Neural progenitor cell (in vitro differentiated cells): ENCODE data around the gene DNPEP. TPM values are rescaled to one million over a fixed set of nuclear protein-coding genes. Genes with fewer than 3 reads are reported as not detected.

Experiments
- DNase-seq: peaks from one replicate; pipeline ENCODE4 v3.0.0-alpha.2; 2016; ENCODE audit warnings: low spot score
- H2AFZ ChIP-seq: fragments of 200-600 bp; sonication (generic); replicated peaks from 2 replicates; pipeline ENCODE4 v1.6.1; 2016; ENCODE audit warnings: antibody characterized with exemption
- H3F3A ChIP-seq: fragments of 200-600 bp; sonication (generic); 2 replicates; pipeline ENCODE4 v1.6.1; 2016; ENCODE audit warnings: antibody characterized with exemption, low read depth
- H3K27ac ChIP-seq: fragments of 200-600 bp; sonication (generic); 2 replicates; pipeline ENCODE4 v1.5.1; 2016; ENCODE audit warnings: mild to moderate bottlenecking
- H3K27me3 ChIP-seq: fragments of 200-600 bp; sonication (generic); 2 replicates; pipeline ENCODE4 v1.6.1; 2016; ENCODE audit warnings: mild to moderate bottlenecking, moderate library complexity
- H3K36me3 ChIP-seq: fragments of 200-600 bp; sonication (generic); 2 replicates; pipeline ENCODE4 v1.5.1; 2016
- H3K4me1 ChIP-seq: fragments of 200-600 bp; sonication (generic); 2 replicates; pipeline ENCODE4 v1.6.1; 2016; ENCODE audit warnings: mixed run types
- H3K4me2 ChIP-seq: fragments of 200-600 bp; sonication (generic); 2 replicates; pipeline ENCODE4 v1.6.1; 2016
- H3K4me3 ChIP-seq: fragments of 200-600 bp; sonication (generic); 2 replicates; pipeline ENCODE4 v1.5.1; 2016
- H3K79me2 ChIP-seq: fragments of 200-600 bp; sonication (generic); 2 replicates; pipeline ENCODE4 v1.6.1; 2016; ENCODE audit warnings: low read depth
- H3K9ac ChIP-seq: fragments of 200-600 bp; sonication (generic); 2 replicates; pipeline ENCODE4 v1.6.1; 2016
- H3K9me3 ChIP-seq: fragments of 200-600 bp; sonication (generic); 2 replicates; pipeline ENCODE4 v1.5.1; 2016; ENCODE audit warnings: low read depth
- H4K20me1 ChIP-seq: fragments of 200-600 bp; sonication (generic); 2 replicates; pipeline ENCODE4 v1.6.1; 2016; ENCODE audit warnings: low read depth
- H3K27ac Mint-ChIP-seq: 3 replicates; pipeline ENCODE4 v1.8.0; 2021; ENCODE audit warnings: mixed read lengths
- H3K27me3 Mint-ChIP-seq: 2 replicates; pipeline ENCODE4 v1.8.0; 2022; ENCODE audit warnings: low read depth, mild to moderate bottlenecking, inconsistent platforms, moderate library complexity, mixed read lengths; ENCODE audit not compliant: insufficient read depth
- H3K36me3 Mint-ChIP-seq: 3 replicates; pipeline ENCODE4 v1.8.0; 2021; ENCODE audit warnings: mixed read lengths
- H3K4me1 Mint-ChIP-seq: 3 replicates; pipeline ENCODE4 v1.8.0; 2021; ENCODE audit warnings: mixed read lengths
- H3K4me3 Mint-ChIP-seq: 3 replicates; pipeline ENCODE4 v1.8.0; 2021; ENCODE audit warnings: mild to moderate bottlenecking, moderate library complexity, mixed read lengths
- H3K9me3 Mint-ChIP-seq: 3 replicates; pipeline ENCODE4 v1.8.0; 2020; ENCODE audit warnings: mixed read lengths
- EZH2 ChIP-seq: fragments of 200-600 bp; sonication (generic); IDR thresholded peaks from 2 replicates; pipeline ENCODE4 v1.6.1; 2017; ENCODE audit warnings: antibody characterized with exemption, mild to moderate bottlenecking, moderate library complexity
- EZH2phosphoT487 ChIP-seq: fragments of 200-600 bp; sonication (generic); IDR thresholded peaks from 2 replicates; pipeline ENCODE4 v1.6.1; 2017; ENCODE audit warnings: antibody characterized with exemption
- total RNA-seq: library from RNA; depleted of rRNA; stranded (reverse); fragments of >200 nt; gene quantifications from 2 replicates; pipeline ENCODE4 v1.2.3, GENCODE V29; 2015; ENCODE audit warnings: low replicate concordance
- TF ChIP-seq, protein P1 (sequence below): fragments of 200-600 bp; sonication (generic); IDR thresholded peaks from 2 replicates; pipeline ENCODE4 v1.5.1; 2017; ENCODE audit warnings: antibody characterized with exemption, mild to moderate bottlenecking

The DNPEP gene
- total RNA-seq, 1 donor from 2014 or later, result 120 TPM

GRCh38 chr2:219368690-219369191, 19.0 kb downstream of the DNPEP start:
- H3K9me3 ChIP-seq, result no peaks in the 10 kb centered on the region
- no peak for DNase-seq
- no peaks in the 10 kb centered on the region for H4K20me1 ChIP-seq
- H3K9me3 Mint-ChIP-seq, result no peaks in the 10 kb centered on the region
- no peaks in the 10 kb centered on the region for H3K36me3 ChIP-seq
- H3K4me1 Mint-ChIP-seq, result peaks cover 6% of the 10 kb centered on the region
- no peak overlapping the region for H3K9ac ChIP-seq
- H3K27ac ChIP-seq, result no peak overlapping the region
- no peak overlapping the region for H3K4me3 Mint-ChIP-seq
- H3K27me3 ChIP-seq, result no peaks in the 10 kb centered on the region
- H2AFZ ChIP-seq, result no peak overlapping the region
- H3K4me3 ChIP-seq, result no peak overlapping the region
- H3K4me1 ChIP-seq, result no peaks in the 10 kb centered on the region
- H3K27me3 Mint-ChIP-seq, result no peaks in the 10 kb centered on the region
- no peak for TF ChIP-seq EZH2
- TF ChIP-seq EZH2phosphoT487, result no peak
- TF ChIP-seq, protein P1, sequence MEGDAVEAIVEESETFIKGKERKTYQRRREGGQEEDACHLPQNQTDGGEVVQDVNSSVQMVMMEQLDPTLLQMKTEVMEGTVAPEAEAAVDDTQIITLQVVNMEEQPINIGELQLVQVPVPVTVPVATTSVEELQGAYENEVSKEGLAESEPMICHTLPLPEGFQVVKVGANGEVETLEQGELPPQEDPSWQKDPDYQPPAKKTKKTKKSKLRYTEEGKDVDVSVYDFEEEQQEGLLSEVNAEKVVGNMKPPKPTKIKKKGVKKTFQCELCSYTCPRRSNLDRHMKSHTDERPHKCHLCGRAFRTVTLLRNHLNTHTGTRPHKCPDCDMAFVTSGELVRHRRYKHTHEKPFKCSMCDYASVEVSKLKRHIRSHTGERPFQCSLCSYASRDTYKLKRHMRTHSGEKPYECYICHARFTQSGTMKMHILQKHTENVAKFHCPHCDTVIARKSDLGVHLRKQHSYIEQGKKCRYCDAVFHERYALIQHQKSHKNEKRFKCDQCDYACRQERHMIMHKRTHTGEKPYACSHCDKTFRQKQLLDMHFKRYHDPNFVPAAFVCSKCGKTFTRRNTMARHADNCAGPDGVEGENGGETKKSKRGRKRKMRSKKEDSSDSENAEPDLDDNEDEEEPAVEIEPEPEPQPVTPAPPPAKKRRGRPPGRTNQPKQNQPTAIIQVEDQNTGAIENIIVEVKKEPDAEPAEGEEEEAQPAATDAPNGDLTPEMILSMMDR, result no peak
- no peak overlapping the region for H3K27ac Mint-ChIP-seq
- H3K4me2 ChIP-seq, result no peak overlapping the region
- peaks cover 5% of the 10 kb centered on the region for H3K36me3 Mint-ChIP-seq
- H3K79me2 ChIP-seq, result no peaks in the 10 kb centered on the region
- H3F3A ChIP-seq, result no peaks in the 10 kb centered on the region

DNA sequence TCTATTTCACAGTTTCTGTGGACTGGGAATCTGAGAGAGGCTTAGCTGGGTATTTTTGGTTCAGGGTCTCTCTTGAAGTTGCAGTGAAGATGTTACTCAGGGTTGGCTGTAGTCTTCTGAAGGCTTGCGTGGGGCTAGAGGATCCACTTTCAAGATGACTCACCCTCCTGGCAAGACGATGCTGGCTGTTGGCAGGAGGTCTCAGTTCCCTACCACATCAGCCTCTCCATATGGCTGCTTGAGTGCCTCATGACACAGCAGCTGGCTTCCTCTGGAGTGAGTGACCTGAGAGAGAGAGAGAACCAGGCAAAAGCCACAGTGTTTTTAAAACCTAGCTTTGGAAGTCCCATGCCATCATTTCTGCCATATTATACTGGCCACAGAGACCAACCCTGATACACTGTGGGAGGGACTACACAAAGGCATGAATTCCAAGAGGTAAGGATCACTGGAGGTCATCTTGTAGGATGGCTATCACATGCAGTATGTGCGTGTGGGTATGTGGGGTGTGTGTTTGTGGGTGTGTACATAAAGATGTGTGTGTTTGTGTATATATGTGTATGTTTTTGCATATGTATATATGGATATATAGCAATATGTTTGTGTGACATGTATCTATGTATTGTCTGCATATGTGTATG, 25.1 kb downstream of the DNPEP start:
- no peak for TF ChIP-seq EZH2
- TF ChIP-seq, protein P1, result no peak
- TF ChIP-seq EZH2phosphoT487, result no peak
- Histone ChIP-seq H3F3A (no peaks in the 10 kb centered on the region), H3K4me2 (no peak overlapping the region), H3K27ac (no peak overlapping the region), H3K4me3 (no peak overlapping the region), H2AFZ (no peak overlapping the region), H3K9me3 (no peaks in the 10 kb centered on the region), H3K9ac (no peak overlapping the region), H3K36me3 (no peaks in the 10 kb centered on the region), H3K4me1 (peaks cover 8% of the 10 kb centered on the region), H4K20me1 (no peaks in the 10 kb centered on the region), H3K79me2 (no peaks in the 10 kb centered on the region), H3K27me3 (peaks cover 49% of the 10 kb centered on the region)
- Mint-ChIP-seq H3K4me1 (peaks cover 2% of the 10 kb centered on the region), H3K27ac (no peak overlapping the region), H3K36me3 (no peaks in the 10 kb centered on the region), H3K4me3 (no peak overlapping the region), H3K9me3 (no peaks in the 10 kb centered on the region), H3K27me3 (peaks cover 32% of the 10 kb centered on the region)
- DNase-seq, result no peak

DNA sequence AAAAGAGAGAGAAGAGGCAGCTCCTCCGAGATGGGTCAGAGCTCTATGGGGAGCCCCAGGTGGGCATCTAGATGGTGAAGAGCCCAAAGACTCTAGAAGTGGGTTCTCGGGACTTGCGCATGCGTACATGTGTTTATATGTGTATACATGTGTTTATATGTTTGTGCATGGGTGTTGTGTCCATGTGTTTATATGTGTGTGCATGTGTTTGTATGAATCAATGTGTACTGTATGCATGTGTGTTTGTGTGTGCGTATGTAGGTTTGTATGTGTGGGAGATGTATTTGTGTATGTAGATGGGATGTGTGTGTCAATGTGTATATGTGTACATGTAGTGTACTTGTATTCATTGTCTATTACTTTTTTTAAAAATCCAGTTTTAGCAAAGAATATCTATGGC, 25.6 kb downstream of the DNPEP start:
- no peak overlapping the region for H3K9ac ChIP-seq
- TF ChIP-seq, protein P1, result no peak
- TF ChIP-seq EZH2phosphoT487 (no peak), EZH2 (no peak)
- no peak overlapping the region for H3K4me2 ChIP-seq
- H3K4me1 ChIP-seq, result peaks cover 8% of the 10 kb centered on the region
- H4K20me1 ChIP-seq, result no peaks in the 10 kb centered on the region
- Mint-ChIP-seq H3K9me3 (no peaks in the 10 kb centered on the region), H3K27ac (no peak overlapping the region), H3K36me3 (no peaks in the 10 kb centered on the region), H3K4me3 (no peak overlapping the region), H3K27me3 (peaks cover 37% of the 10 kb centered on the region), H3K4me1 (peaks cover 2% of the 10 kb centered on the region)
- H3K79me2 ChIP-seq, result no peaks in the 10 kb centered on the region
- H3K9me3 ChIP-seq, result no peaks in the 10 kb centered on the region
- no peak overlapping the region for H3K4me3 ChIP-seq
- peaks cover 55% of the 10 kb centered on the region for H3K27me3 ChIP-seq
- no peak for DNase-seq
- H3K27ac ChIP-seq, result no peak overlapping the region
- H3K36me3 ChIP-seq, result no peaks in the 10 kb centered on the region
- no peaks in the 10 kb centered on the region for H3F3A ChIP-seq
- H2AFZ ChIP-seq, result no peak overlapping the region
